ENCODE data around the gene B9D1.

- TF ChIP-seq CTCF (conservative IDR thresholded peaks at IDR 0.05; ENCODE audit: low read length), result no peak
- no peak for TF ChIP-seq EZH2phosphoT487 (IDR thresholded peaks at IDR 0.05; ENCODE audit: borderline replicate concordance, low read depth, low read length)
These were observed 48.5 kb downstream of the B9D1 start for GRCh38 chr17:19313746-19314651.

All from OCI-LY7 (cell line).